Natural killer cell (primary cell): ENCODE results near the gene TCTN3. TPM values are rescaled to one million over a fixed set of nuclear protein-coding genes. Genes with fewer than 3 reads are reported as not detected.
A peak's percentile ranks its signal among the peaks of the same experiment; 100 is the strongest.

Experiments used
- ATAC-seq, 3 donors: fragments of 150-1000 bp in 2 of 3; fragments of 200-7000 bp in 1 of 3; cut with Tn5 transposase; 1 replicate in 1 of 3; 2 replicates in 2 of 3; pipeline ENCODE4 v1.10.0; 2021; ENCODE audit warnings: mild to moderate bottlenecking in 2 of 3, moderate library complexity in 2 of 3
- DNase-seq, 2 donors: peaks; one replicate each; pipeline versions ENCODE4 v3.0.0 to v3.0.0-alpha.2; 2013 to 2021; ENCODE audit warnings: mixed read lengths in 1 of 2
- H3K27ac ChIP-seq: one replicate; pipeline ENCODE4 v1.5.1; 2013; ENCODE audit warnings: mild to moderate bottlenecking, low read length
- H3K27me3 ChIP-seq: one replicate; pipeline ENCODE4 v1.6.1; 2013; ENCODE audit warnings: low read length; ENCODE audit not compliant: control insufficient read depth, insufficient read depth
- H3K36me3 ChIP-seq: one replicate; pipeline ENCODE4 v1.6.1; 2013; ENCODE audit warnings: low read length; ENCODE audit not compliant: control insufficient read depth, insufficient read depth
- H3K4me1 ChIP-seq: one replicate; pipeline ENCODE4 v1.6.1; 2013; ENCODE audit warnings: low read length; ENCODE audit not compliant: control insufficient read depth, insufficient read depth
- H3K4me3 ChIP-seq: one replicate; pipeline ENCODE4 v1.5.1; 2013; ENCODE audit warnings: low read length
- H3K9me3 ChIP-seq: one replicate; pipeline ENCODE4 v1.6.1; 2013; ENCODE audit warnings: low read length; ENCODE audit not compliant: control insufficient read depth, insufficient read depth
- H3K27ac Mint-ChIP-seq, 2 donors: one replicate each; pipeline ENCODE4 v1.8.0; 2022; ENCODE audit warnings: mild to moderate bottlenecking in 2 of 2, mixed read lengths in 2 of 2, moderate library complexity in 1 of 2
- H3K27me3 Mint-ChIP-seq, 2 donors: one replicate each; pipeline ENCODE4 v1.8.0; 2022; ENCODE audit warnings: low read depth in 2 of 2, mixed read lengths in 2 of 2
- H3K36me3 Mint-ChIP-seq: one replicate; pipeline ENCODE4 v1.8.0; 2022; ENCODE audit warnings: mixed read lengths
- H3K4me1 Mint-ChIP-seq, 2 donors: one replicate each; pipeline ENCODE4 v1.8.0; 2022; ENCODE audit warnings: mixed read lengths in 2 of 2
- H3K4me3 Mint-ChIP-seq: one replicate; pipeline ENCODE4 v1.8.0; 2022; ENCODE audit warnings: mild to moderate bottlenecking, moderate library complexity, mixed read lengths
- H3K9me3 Mint-ChIP-seq, 2 donors: one replicate each; pipeline ENCODE4 v1.8.0; 2022; ENCODE audit warnings: mixed read lengths in 2 of 2
- CTCF ChIP-seq: fragments of 200-600 bp; IDR thresholded peaks from one replicate; pipeline ENCODE4 v1.8.0; 2022; ENCODE audit warnings: antibody characterized with exemption
- WGBS: methylation state at CpG from one replicate; pipeline ENCODE4 v1.1.7; 2013; ENCODE audit warnings: missing lambda C conversion rate; ENCODE audit not compliant: insufficient coverage; 5-methylcytosine and 5-hydroxymethylcytosine counted together
- intact Hi-C: fragments of 100-400 bp; cut with micrococcal nuclease; formaldehyde crosslinking; loops from one replicate; pipeline ENCODE4 v1.14.2; 2022
- total RNA-seq, 4 donors: library from RNA; stranded (reverse); fragments of 120-200 nt in 1 of 4; gene quantifications; one replicate each; pipeline versions ENCODE4 v1.2.3 to v1.2.4, GENCODE V29; 2013 to 2022

TCTN3 gene
- total RNA-seq, 3 donors from 2014 or later (not counting 1 experiment from before 2014, with no cell fraction given) = 15.3 to 20.6 (median 15.8) TPM

GRCh38 chr10:95706573-95706972 is 12.8 kb upstream of the TCTN3 start:
- H3K4me3 Mint-ChIP-seq = no peak overlapping the region
- Histone ChIP-seq H3K27me3 (no peaks in the 10 kb centered on the region), H3K4me1 (no peaks in the 10 kb centered on the region), H3K36me3 (no peaks in the 10 kb centered on the region), H3K9me3 (no peaks in the 10 kb centered on the region), H3K4me3 (no peak overlapping the region), H3K27ac (no peak overlapping the region)
- TF ChIP-seq CTCF = no peak
- no peaks in the 10 kb centered on the region for H3K36me3 Mint-ChIP-seq
- H3K9me3 Mint-ChIP-seq = no peaks in the 10 kb centered on the region
- no peaks in the 10 kb centered on the region for H3K4me1 Mint-ChIP-seq
- ATAC-seq = no peak
- H3K27me3 Mint-ChIP-seq = no peaks in the 10 kb centered on the region
- H3K27ac Mint-ChIP-seq = no peak overlapping the region
- DNase-seq = no peak
- intact Hi-C loops = no loop called here
- WGBS = 46% methylated on average over 6 of the region's 6 CpGs

- H3K36me3 ChIP-seq = no peaks in the 10 kb centered on the region
- Mint-ChIP-seq H3K27me3 (peaks cover 0 to 5% of the 10 kb centered on the region in 2 donors), H3K27ac (no peak overlapping the region), H3K9me3 (no peaks in the 10 kb centered on the region), H3K4me3 (no peak overlapping the region), H3K36me3 (no peaks in the 10 kb centered on the region), H3K4me1 (peaks cover 9 to 12% of the 10 kb centered on the region in 2 donors)
- 47% methylated on average over 2 of the region's 2 CpGs for WGBS
- DNase-seq (no peak), ATAC-seq (no peak)
- intact Hi-C loops = no loop called here
- peaks cover 8% of the 10 kb centered on the region for H3K4me1 ChIP-seq
- no peaks in the 10 kb centered on the region for H3K27me3 ChIP-seq
- TF ChIP-seq CTCF = no peak
- no peaks in the 10 kb centered on the region for H3K9me3 ChIP-seq
- H3K27ac ChIP-seq = peak overlapping the region; percentile 40
- H3K4me3 ChIP-seq = no peak overlapping the region
Observed at GRCh38 chr10:95698415-95698814, 4.7 kb upstream of the TCTN3 start.

GRCh38 chr10:95697429-95697828 is 3.7 kb upstream of the TCTN3 start:
- no peak overlapping the region for H3K27ac Mint-ChIP-seq
- peaks cover 19 to 22% of the 10 kb centered on the region in 2 donors for H3K4me1 Mint-ChIP-seq
- 27% methylated on average over 2 of the region's 3 CpGs for WGBS
- DNase-seq (no peak), ATAC-seq (no peak)
- no peak overlapping the region for H3K4me3 Mint-ChIP-seq
- no peak overlapping the region for H3K4me3 ChIP-seq
- TF ChIP-seq CTCF = no peak
- peaks cover 15% of the 10 kb centered on the region for H3K4me1 ChIP-seq
- H3K27me3 Mint-ChIP-seq = peaks cover 0 to 5% of the 10 kb centered on the region in 2 donors
- H3K9me3 Mint-ChIP-seq = no peaks in the 10 kb centered on the region
- no peaks in the 10 kb centered on the region for H3K36me3 ChIP-seq
- H3K36me3 Mint-ChIP-seq = no peaks in the 10 kb centered on the region
- intact Hi-C loops = no loop called here
- H3K27ac ChIP-seq = peak overlapping the region; percentile 40
- no peaks in the 10 kb centered on the region for H3K9me3 ChIP-seq
- H3K27me3 ChIP-seq = no peaks in the 10 kb centered on the region

GRCh38 chr10:95694665-95695064 is 938 bp upstream of the TCTN3 start:
- Mint-ChIP-seq H3K4me1 (peaks cover 35% of the 10 kb centered on the region in 2 donors), H3K9me3 (no peaks in the 10 kb centered on the region), H3K27me3 (peaks cover 0 to 5% of the 10 kb centered on the region in 2 donors), H3K36me3 (no peaks in the 10 kb centered on the region), H3K27ac (peak overlapping the region; percentile 94 to 96), H3K4me3 (peak overlapping the region; percentile 95)
- TF ChIP-seq CTCF = no peak
- H3K27ac ChIP-seq = peak overlapping the region; percentile 51
- DNase-seq = peak in 1 of 2 donors; percentile 15
- no peak for ATAC-seq
- no peak overlapping the region for H3K4me3 ChIP-seq
- intact Hi-C loops = loop anchor here (1.0 to 5.0 kb wide), 6 partner anchors 38 to 436 kb away; partner anchors contain the start of genes ALDH18A1, CCNJ and ZNF518A
- WGBS = 93% methylated on average over 18 of the region's 18 CpGs
- H3K9me3 ChIP-seq = no peaks in the 10 kb centered on the region
- H3K36me3 ChIP-seq = peaks cover 16% of the 10 kb centered on the region
- peaks cover 15% of the 10 kb centered on the region for H3K4me1 ChIP-seq
- H3K27me3 ChIP-seq = no peaks in the 10 kb centered on the region
